H1 (cell line): ENCODE results near the gene TRIM75. TPM values are rescaled to one million over a fixed set of nuclear protein-coding genes. Genes with fewer than 3 reads are reported as not detected.

Experiments used
- CTCF ChIA-PET: fragments of 300-600 bp; sonication (Branson Sonifier 250); formaldehyde crosslinking; loops from one replicate; lab custom pipeline; 2021; ENCODE audit not compliant: partially characterized antibody; lab: Charles Lee
- POLR2A ChIA-PET: fragments of 300-600 bp; sonication (Branson Sonifier 250); formaldehyde crosslinking; loops from one replicate; lab custom pipeline; 2021; ENCODE audit warnings: inconsistent platforms; ENCODE audit not compliant: partially characterized antibody; lab: Charles Lee
- DNase-seq, 2 experiments: peaks; one replicate each; pipeline versions ENCODE4 v3.0.0 to v3.0.0-alpha.2; 2010 to 2022; ENCODE audit warnings: low spot score in 2 of 2, low read depth in 1 of 2, mixed read lengths in 1 of 2
- FAIRE-seq: peaks from 2 replicates; lab custom pipeline; 2011; peaks lifted over from hg19 to GRCh38; lab: Jason Lieb, UNC
- H2AFZ ChIP-seq: 2 replicates; pipeline ENCODE4 v1.8.1; 2012; ENCODE audit warnings: low read length, inconsistent platforms
- H2AK5ac ChIP-seq: 2 replicates; pipeline ENCODE4 v1.6.1; 2013; ENCODE audit warnings: low read depth, low read length
- H2BK120ac ChIP-seq: replicated peaks from 2 replicates; pipeline ENCODE3; 2013; ENCODE audit warnings: low read depth, low read length, inconsistent platforms
- H2BK12ac ChIP-seq: 2 replicates; pipeline ENCODE4 v1.6.1; 2013; ENCODE audit warnings: low read depth, low read length
- H2BK15ac ChIP-seq: 2 replicates; pipeline ENCODE4 v1.6.1; 2013; ENCODE audit warnings: low read length
- H2BK20ac ChIP-seq: 2 replicates; pipeline ENCODE4 v1.6.1; 2013; ENCODE audit warnings: low read length
- H2BK5ac ChIP-seq: 2 replicates; pipeline ENCODE4 v1.6.1; 2013; ENCODE audit warnings: low read depth, low read length
- H3K14ac ChIP-seq: 2 replicates; pipeline ENCODE4 v1.6.1; 2013; ENCODE audit warnings: inconsistent platforms; ENCODE audit not compliant: insufficient read length
- H3K18ac ChIP-seq: 2 replicates; pipeline ENCODE4 v1.6.1; 2013; ENCODE audit warnings: low read length; ENCODE audit errors: extremely low read depth
- H3K23ac ChIP-seq: 2 replicates; pipeline ENCODE4 v1.6.1; 2013; ENCODE audit warnings: inconsistent platforms; ENCODE audit not compliant: insufficient read length
- H3K23me2 ChIP-seq: 2 replicates; pipeline ENCODE4 v1.6.1; 2013; ENCODE audit warnings: low read depth, low read length
- H3K27ac ChIP-seq: 2 replicates; pipeline ENCODE4 v1.6.1; 2011; ENCODE audit warnings: low read depth, low read length, inconsistent platforms
- H3K27me3 ChIP-seq, 4 experiments: replicated peaks in 1 of 4; 1 replicate in 1 of 4; 2 replicates in 3 of 4; pipeline versions ENCODE4 v1.6.1 to v1.8.1; 2011 to 2013; ENCODE audit warnings: low read length in 3 of 4, mild to moderate bottlenecking in 3 of 4, inconsistent platforms in 2 of 4, mixed read lengths in 2 of 4, moderate library complexity in 1 of 4; ENCODE audit not compliant: control insufficient read depth in 3 of 4, insufficient read depth in 3 of 4; ENCODE audit errors: extremely low read depth in 1 of 4
- H3K36me3 ChIP-seq, 4 experiments: 2 replicates each; pipeline versions ENCODE4 v1.6.1 to v1.8.1; 2011 to 2013; ENCODE audit warnings: mild to moderate bottlenecking in 4 of 4, low read length in 3 of 4, moderate library complexity in 2 of 4, control low read depth in 1 of 4, inconsistent platforms in 1 of 4; ENCODE audit not compliant: insufficient read depth in 4 of 4, control insufficient read depth in 2 of 4
- H3K4ac ChIP-seq: replicated peaks from 2 replicates; pipeline ENCODE3; 2013; ENCODE audit warnings: low read length, low read depth, mixed read lengths, inconsistent platforms; ENCODE audit not compliant: insufficient read length
- H3K4me1 ChIP-seq, 4 experiments: replicated peaks in 1 of 4; 1 replicate in 1 of 4; 2 replicates in 3 of 4; pipeline versions ENCODE4 v1.6.1 to v1.8.1; 2011 to 2013; ENCODE audit warnings: low read length in 3 of 4, inconsistent platforms in 2 of 4, mixed read lengths in 1 of 4; ENCODE audit not compliant: insufficient read depth in 4 of 4, control insufficient read depth in 3 of 4
- H3K4me2 ChIP-seq, 2 experiments: 2 replicates each; pipeline versions ENCODE4 v1.6.1 to v1.8.1; 2011 to 2013; ENCODE audit warnings: low read depth in 2 of 2, low read length in 2 of 2, control low read depth in 1 of 2, inconsistent platforms in 1 of 2, mild to moderate bottlenecking in 1 of 2; ENCODE audit not compliant: insufficient read depth in 1 of 2
- H3K4me3 ChIP-seq, 4 experiments: fragments of 200-600, 300-600 bp in 1 of 4; sonication (generic), shearing (Covaris generic), sonication (Bioruptor Twin) in 1 of 4; 2 replicates each; pipeline versions ENCODE4 v1.5.1 to v1.8.1; 2011 to 2016; ENCODE audit warnings: low read length in 4 of 4, low read depth in 3 of 4, control low read depth in 2 of 4, inconsistent platforms in 2 of 4, mild to moderate bottlenecking in 2 of 4, mixed read lengths in 1 of 4, moderate library complexity in 1 of 4; ENCODE audit not compliant: insufficient read depth in 2 of 4; ENCODE audit errors: extremely low read depth in 1 of 4
- H3K56ac ChIP-seq: replicated peaks from 2 replicates; pipeline ENCODE3; 2013; ENCODE audit warnings: low read depth, mild to moderate bottlenecking, mixed read lengths, low read length, inconsistent platforms; ENCODE audit not compliant: insufficient read length
- H3K79me1 ChIP-seq: 2 replicates; pipeline ENCODE4 v1.6.1; 2013; ENCODE audit warnings: low read depth, low read length, control low read depth
- H3K79me2 ChIP-seq, 2 experiments: 2 replicates each; pipeline versions ENCODE4 v1.6.1 to v1.8.1; 2012 to 2013; ENCODE audit warnings: low read length in 2 of 2, mild to moderate bottlenecking in 2 of 2, inconsistent platforms in 1 of 2; ENCODE audit not compliant: insufficient read depth in 2 of 2, control insufficient read depth in 1 of 2
- H3K9ac ChIP-seq, 4 experiments: replicated peaks in 1 of 4; 1 replicate in 1 of 4; 2 replicates in 3 of 4; pipeline versions ENCODE4 v1.6.1 to v1.8.1; 2011 to 2013; ENCODE audit warnings: low read depth in 3 of 4, low read length in 3 of 4, control low read depth in 2 of 4, mild to moderate bottlenecking in 2 of 4, moderate library complexity in 2 of 4, inconsistent platforms in 1 of 4; ENCODE audit errors: extremely low read depth in 1 of 4
- H3K9me3 ChIP-seq, 2 experiments: 2 replicates each; pipeline versions ENCODE4 v1.6.1 to v1.8.1; 2012 to 2013; ENCODE audit warnings: mild to moderate bottlenecking in 2 of 2, moderate library complexity in 2 of 2, control low read depth in 1 of 2, inconsistent platforms in 1 of 2, low read depth in 1 of 2, low read length in 1 of 2, mixed read lengths in 1 of 2; ENCODE audit not compliant: insufficient read depth in 2 of 2
- H4K20me1 ChIP-seq, 2 experiments: replicated peaks in 1 of 2; 2 replicates each; pipeline versions ENCODE3 to v1.8.1; 2011 to 2013; ENCODE audit warnings: inconsistent platforms in 2 of 2, low read length in 2 of 2, mild to moderate bottlenecking in 1 of 2; ENCODE audit not compliant: insufficient read depth in 2 of 2, control insufficient read depth in 1 of 2
- H4K5ac ChIP-seq: 2 replicates; pipeline ENCODE4 v1.6.1; 2013; ENCODE audit warnings: low read length, low read depth, mixed read lengths, inconsistent platforms; ENCODE audit not compliant: insufficient read length
- H4K8ac ChIP-seq: 2 replicates; pipeline ENCODE4 v1.8.0; 2013; ENCODE audit warnings: mild to moderate bottlenecking, moderate library complexity, low read length, inconsistent platforms; ENCODE audit not compliant: insufficient read depth; ENCODE audit errors: extremely low read depth
- H4K91ac ChIP-seq: replicated peaks from 2 replicates; pipeline ENCODE3; 2013; ENCODE audit warnings: low read length, mixed read lengths, inconsistent platforms; ENCODE audit not compliant: insufficient read length
- ATF2 ChIP-seq: IDR thresholded peaks from 2 replicates; pipeline ENCODE4 v1.6.1; 2012; ENCODE audit warnings: low read length, inconsistent platforms
- CHD1 ChIP-seq: IDR thresholded peaks from 2 replicates; pipeline ENCODE4 v1.6.1; 2012; ENCODE audit warnings: low read depth, low read length, improper control_type of control experiment
- CHD2 ChIP-seq: IDR thresholded peaks from 2 replicates; pipeline ENCODE4 v1.6.1; 2012; ENCODE audit warnings: low read length, improper control_type of control experiment
- CREB1 ChIP-seq: IDR thresholded peaks from 2 replicates; pipeline ENCODE4 v1.6.1; 2012; ENCODE audit warnings: inconsistent platforms
- KDM4A ChIP-seq: IDR thresholded peaks from one replicate; pipeline ENCODE4 v1.7.1; 2012; ENCODE audit warnings: low read depth, mild to moderate bottlenecking, moderate library complexity, low read length, inconsistent platforms; ENCODE audit not compliant: severe bottlenecking
- RBBP5 ChIP-seq: IDR thresholded peaks from 2 replicates; pipeline ENCODE4 v1.7.1; 2012; ENCODE audit warnings: low read depth, mild to moderate bottlenecking, inconsistent platforms, low read length, moderate library complexity, borderline replicate concordance
- RXRA ChIP-seq: IDR thresholded peaks from 2 replicates; pipeline ENCODE4 v1.6.1; 2011; ENCODE audit warnings: low read depth, mild to moderate bottlenecking, low read length, moderate library complexity; ENCODE audit not compliant: insufficient read depth
- SP1 ChIP-seq: IDR thresholded peaks from 2 replicates; pipeline ENCODE4 v1.6.1; 2011; ENCODE audit warnings: low read depth, low read length
- TAF7 ChIP-seq: optimal IDR thresholded peaks from 2 replicates; pipeline ENCODE3; 2011; ENCODE audit warnings: low read depth, mild to moderate bottlenecking, inconsistent platforms, low read length, moderate library complexity, borderline replicate concordance
- TCF12 ChIP-seq: IDR thresholded peaks from 2 replicates; pipeline ENCODE4 v1.6.1; 2011; ENCODE audit warnings: low read depth, mild to moderate bottlenecking, low read length
- ZNF274 ChIP-seq: IDR thresholded peaks from 2 replicates; pipeline ENCODE4 v1.7.0; 2012; ENCODE audit warnings: low read length, borderline replicate concordance; ENCODE audit errors: extremely low read depth
- WGBS, 2 experiments: shearing (Covaris generic) in 1 of 2; methylation state at CpG; one replicate each; pipeline versions ENCODE4 v1.1.6 to v1.1.7; 2013 to 2015; ENCODE audit warnings: low lambda C conversion rate in 2 of 2, mixed read lengths in 2 of 2, inconsistent platforms in 1 of 2, low coverage in 1 of 2, missing lambda C conversion rate in 1 of 2; ENCODE audit not compliant: insufficient replicate concordance in 2 of 2, insufficient coverage in 1 of 2, insufficient read length in 1 of 2; ENCODE audit errors: extremely low coverage in 1 of 2, missing lambda C conversion rate in 1 of 2; 5-methylcytosine and 5-hydroxymethylcytosine counted together
- polyA plus RNA-seq, 7 experiments: library from polyadenylated mRNA; depleted of rRNA in 3 of 7; stranded (reverse) in 5 of 7; unstranded in 2 of 7; fragments of >200 nt in 5 of 7; fragments of 200-250 nt in 2 of 7; gene quantifications; 1 replicate in 5 of 7; 2 replicates in 1 of 7; 4 replicates in 1 of 7; pipeline versions ENCODE4 v1.2.1 to v1.2.3, GENCODE V29; 2011 to 2013; ENCODE audit warnings: missing spikeins in 2 of 7, mixed read lengths in 2 of 7
- total RNA-seq: library from RNA; stranded (reverse); fragmentation: NEBNext Ultra II Directional; extraction: Animal tissue kit (Norgen Biotek cat#: 25700); gene quantifications from 2 replicates; pipeline ENCODE4 v1.2.1, GENCODE V29; 2021

TRIM75 gene
- total and polyA plus RNA-seq, 2 of the 8 experiments (the other 6 are each of a cell fraction or from before 2014, with no cell fraction given) = not detected

DNA sequence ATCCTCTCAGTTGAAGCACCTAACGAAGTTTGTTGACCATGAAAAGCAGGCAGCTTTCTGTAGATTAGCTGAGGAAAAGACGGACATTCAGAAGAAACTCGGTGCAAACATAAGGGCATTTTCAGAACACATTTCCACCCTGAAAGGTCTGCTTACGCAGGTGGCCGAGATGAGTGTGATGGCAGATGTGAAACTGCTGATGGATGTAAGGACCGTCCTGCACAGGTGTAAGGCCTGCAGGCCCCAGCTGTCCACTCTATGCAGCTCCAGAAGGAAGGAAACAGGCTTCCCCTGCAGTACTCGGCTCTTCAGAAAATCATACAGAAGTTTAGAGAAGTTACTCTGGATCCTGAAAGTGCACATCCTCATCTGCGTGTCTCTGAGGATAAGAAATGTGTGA, 42.7 kb upstream of the TRIM75 start:
- Histone ChIP-seq H3K4me3 (no peak overlapping the region), H3K4me2 (no peak overlapping the region), H2BK12ac (no peak overlapping the region), H3K79me1 (no peaks in the 10 kb centered on the region), H3K14ac (no peak overlapping the region), H4K20me1 (no peaks in the 10 kb centered on the region), H2BK120ac (no peak overlapping the region), H3K27ac (no peak overlapping the region), H2BK5ac (no peak overlapping the region), H3K4me1 (no peaks in the 10 kb centered on the region), H3K4ac (no peak overlapping the region), H3K23ac (no peak overlapping the region), H3K27me3 (no peaks in the 10 kb centered on the region), H3K9ac (no peak overlapping the region), H4K91ac (no peak overlapping the region), H3K9me3 (no peaks in the 10 kb centered on the region; a peak in 1 of 4 replicates), H3K79me2 (no peaks in the 10 kb centered on the region), H2AFZ (no peak overlapping the region), H2AK5ac (no peak overlapping the region), H4K5ac (no peak overlapping the region), H2BK20ac (no peak overlapping the region), H3K23me2 (no peaks in the 10 kb centered on the region), H3K36me3 (no peaks in the 10 kb centered on the region), H4K8ac (no peak overlapping the region), H3K56ac (no peak overlapping the region), H2BK15ac (no peak overlapping the region), H3K18ac (no peak overlapping the region)
- ChIA-PET CTCF (interaction anchor here (0.8 to 0.9 kb wide), 2 partner anchors 74 to 91 kb away, joined by 3 read pairs; no protein-coding TSS in a partner anchor), POLR2A (no interaction called here)
- DNase-seq (no peak), FAIRE-seq (no peak)
- WGBS, 2 experiments = 92% methylated on average over 8 of the region's 8 CpGs; no CpG with 5 or more reads in 1 of the 2 experiments
- no peak for TF ChIP-seq SP1
- no peak for TF ChIP-seq TAF7
- TF ChIP-seq RBBP5 = no peak
- no peak for TF ChIP-seq ZNF274
- TF ChIP-seq TCF12 = no peak
- no peak for TF ChIP-seq CREB1
- no peak for TF ChIP-seq CHD2
- TF ChIP-seq KDM4A = no peak
- no peak for TF ChIP-seq RXRA
- TF ChIP-seq ATF2 = no peak
- no peak for TF ChIP-seq CHD1
